Spleen (tissue), 11 donors: ENCODE results near the gene IL17RB. TPM values are rescaled to one million over a fixed set of nuclear protein-coding genes. Genes with fewer than 3 reads are reported as not detected.

ENCODE experiments used
- DNase-seq: peaks from one replicate; pipeline ENCODE4 v3.0.0-alpha.2; 2020
- H3K27ac ChIP-seq, 8 donors: fragments of 200-600 bp; sonication (generic) in 7 of 8; 1 replicate in 4 of 8; 2 replicates in 4 of 8; pipeline versions ENCODE4 v1.5.0 to v1.8.0; 2016 to 2021; ENCODE audit warnings: inconsistent platforms in 4 of 8, mild to moderate bottlenecking in 4 of 8, moderate library complexity in 1 of 8
- H3K27me3 ChIP-seq, 7 donors: fragments of 200-600 bp; sonication (generic) in 6 of 7; replicated peaks in 1 of 7; 1 replicate in 4 of 7; 2 replicates in 3 of 7; pipeline versions ENCODE4 v1.5.0 to v1.8.0; 2016 to 2021; ENCODE audit warnings: inconsistent platforms in 3 of 7, mild to moderate bottlenecking in 1 of 7
- H3K36me3 ChIP-seq, 6 donors: fragments of 200-600 bp; sonication (generic) in 5 of 6; 1 replicate in 4 of 6; 2 replicates in 2 of 6; pipeline versions ENCODE4 v1.5.0 to v1.8.0; 2016 to 2021; ENCODE audit warnings: inconsistent platforms in 2 of 6
- H3K4me1 ChIP-seq, 6 donors: fragments of 200-600 bp; sonication (generic) in 5 of 6; 1 replicate in 3 of 6; 2 replicates in 3 of 6; pipeline versions ENCODE4 v1.5.0 to v1.8.0; 2016 to 2021; ENCODE audit warnings: inconsistent platforms in 3 of 6
- H3K4me3 ChIP-seq, 8 donors: fragments of 200-600 bp; sonication (generic) in 7 of 8; 1 replicate in 4 of 8; 2 replicates in 4 of 8; pipeline versions ENCODE4 v1.5.0 to v1.8.0; 2016 to 2021; ENCODE audit warnings: inconsistent platforms in 4 of 8, mild to moderate bottlenecking in 4 of 8, moderate library complexity in 2 of 8
- H3K9me3 ChIP-seq, 8 donors: fragments of 200-600 bp; sonication (generic) in 7 of 8; 1 replicate in 4 of 8; 2 replicates in 4 of 8; pipeline versions ENCODE4 v1.5.0 to v1.8.0; 2016 to 2021; ENCODE audit warnings: inconsistent platforms in 4 of 8
- CTCF ChIP-seq, 11 experiments: fragments of 200-600 bp in 7 of 11; fragments of 450-650 bp in 4 of 11; sonication (generic) in 4 of 11; IDR thresholded peaks in 8 of 11; conservative IDR thresholded peaks in 3 of 11; 1 replicate in 7 of 11; 2 replicates in 4 of 11; pipeline versions ENCODE4 v1.4.0 to v1.8.0; 2016 to 2021; ENCODE audit warnings: antibody characterized with exemption in 11 of 11, inconsistent platforms in 4 of 11, mild to moderate bottlenecking in 1 of 11
- POLR2A ChIP-seq, 3 donors: fragments of 450-650 bp; IDR thresholded peaks; one replicate each; pipeline ENCODE4 v1.5.1; 2017; ENCODE audit warnings: antibody characterized with exemption in 3 of 3, mild to moderate bottlenecking in 1 of 3
- POLR2AphosphoS5 ChIP-seq, 3 donors: sonication (generic); formaldehyde crosslinking; IDR thresholded peaks; one replicate each; pipeline ENCODE4 v1.5.1; 2017; ENCODE audit warnings: antibody characterized with exemption in 3 of 3
- WGBS, 5 donors: extraction: QIAGEN DNeasy Blood & Tissue Kit in 3 of 5; methylation state at CpG; one replicate each; pipeline versions ENCODE4 v1.1.5 to v1.1.7; 2013 to 2018; 5-methylcytosine and 5-hydroxymethylcytosine counted together
- intact Hi-C: fragments of 100-400 bp; cut with DNase I; formaldehyde crosslinking; loops from one replicate; pipeline ENCODE4 v1.15.0; 2023; ENCODE audit warnings: low total_unique reads
- polyA plus RNA-seq, 3 donors: library from polyadenylated mRNA; stranded (reverse); fragments of 200-250 nt; gene quantifications; one replicate each; pipeline ENCODE4 v1.2.1, GENCODE V29; 2013
- total RNA-seq, 7 donors: library from RNA; depleted of rRNA in 3 of 7; stranded (reverse); fragments of >200 nt in 3 of 7; fragmentation: NEBNext Ultra II Directional in 4 of 7; extraction: Animal tissue kit (Norgen Biotek cat#: 25700) in 4 of 7; gene quantifications; one replicate each; pipeline versions ENCODE4 v1.1.0 to v1.2.1, GENCODE V29; 2016 to 2021
- donor health status: healthy with polysubstance abuse.
- donor health status: DM: no; HTN: no; CAD: no; lungs with moderate emphysema.
- donor health status: DM: no; HTN: no; CAD: no.
- donor health status: Bipolar disorder and iron deficiency.
- donor health status: healthy.
- donor health status: DM: no; HTN: no; CAD: no.
- donor health status: DM: yes; HTN: yes; CAD: no.

The IL17RB gene
- total and polyA plus RNA-seq, 10 donors: 0.13 to 0.59 (median 0.26) TPM; not detected in 2

GRCh38 chr3:53837331-53837730 lies 9.0 kb upstream of the IL17RB start:
- Histone ChIP-seq H3K9me3 (no peaks in the 10 kb centered on the region), H3K27ac (no peak overlapping the region), H3K27me3 (no peaks in the 10 kb centered on the region), H3K4me1 (peaks cover 0 to 6% (median 0%) of the 10 kb centered on the region in 6 donors), H3K36me3 (no peaks in the 10 kb centered on the region), H3K4me3 (no peak overlapping the region)
- no peak for TF ChIP-seq POLR2AphosphoS5 (IDR thresholded peaks at IDR 0.05)
- TF ChIP-seq POLR2A (IDR thresholded peaks at IDR 0.05): no peak
- no peak for TF ChIP-seq CTCF (IDR thresholded peaks at IDR 0.05 in 8 of 11, conservative IDR thresholded peaks at IDR 0.05 in 3 of 11)
- DNase-seq: no peak
- intact Hi-C loops: no loop called here
- WGBS, 5 donors: 59 to 75% (median 64%) methylated on average over 7 to 10 of the region's 10 CpGs

- DNase-seq: no peak
- Histone ChIP-seq H3K27ac (no peak overlapping the region), H3K4me3 (no peak overlapping the region), H3K36me3 (no peaks in the 10 kb centered on the region), H3K27me3 (peaks cover 0 to 31% (median 17%) of the 10 kb centered on the region in 7 donors), H3K4me1 (peaks cover 0 to 25% (median 11%) of the 10 kb centered on the region in 6 donors), H3K9me3 (no peaks in the 10 kb centered on the region)
- 86 to 94% (median 89%) methylated on average over 5 of the region's 5 CpGs for WGBS, 5 donors
- TF ChIP-seq POLR2A (IDR thresholded peaks at IDR 0.05) (no peak), POLR2AphosphoS5 (IDR thresholded peaks at IDR 0.05) (no peak), CTCF (IDR thresholded peaks at IDR 0.05 in 8 of 11, conservative IDR thresholded peaks at IDR 0.05 in 3 of 11) (no peak)
- intact Hi-C loops: no loop called here
Measured at GRCh38 chr3:53841296-53841695, 5.1 kb upstream of the IL17RB start.

- WGBS, 5 donors: 60 to 74% (median 62%) methylated on average over 12 of the region's 12 CpGs
- no peak overlapping the region for H3K4me3 ChIP-seq
- H3K27ac ChIP-seq: no peak overlapping the region
- H3K27me3 ChIP-seq: peaks cover 0 to 44% (median 30%) of the 10 kb centered on the region in 7 donors
- TF ChIP-seq POLR2A (IDR thresholded peaks at IDR 0.05) (no peak), POLR2AphosphoS5 (IDR thresholded peaks at IDR 0.05) (no peak), CTCF (IDR thresholded peaks at IDR 0.05 in 8 of 11, conservative IDR thresholded peaks at IDR 0.05 in 3 of 11) (no peak)
- H3K36me3 ChIP-seq: no peaks in the 10 kb centered on the region
- intact Hi-C loops: no loop called here
- H3K9me3 ChIP-seq: no peaks in the 10 kb centered on the region
- peaks cover 0 to 27% (median 17%) of the 10 kb centered on the region in 6 donors for H3K4me1 ChIP-seq
- DNase-seq: no peak
Measured at GRCh38 chr3:53842436-53843194, 3.8 kb upstream of the IL17RB start.
